ENCODE data around the gene RNF220. TPM values are rescaled to one million over a fixed set of nuclear protein-coding genes. Genes with fewer than 3 reads are reported as not detected.

The RNF220 gene
- total and polyA plus RNA-seq, 8 donors: 50.8 to 108 (median 91.3) TPM

GRCh38 chr1:44423591-44424537 is 18.8 kb downstream of the RNF220 start:
- peaks cover 42 to 59% of the 10 kb centered on the region in 2 donors for H3K27me3 ChIP-seq
- no peak overlapping the region for H3K27ac ChIP-seq
- DNase-seq (peak in 2 of 4 donors; percentile 72 to 76), ATAC-seq (peak; percentile 93)
- intact Hi-C loops (cut with DNase I): no loop called here
- no peak for TF ChIP-seq CTCF (IDR thresholded peaks at IDR 0.05)
- no peaks in the 10 kb centered on the region for H3K9me3 ChIP-seq
- H3K4me1 ChIP-seq: peaks cover 4 to 19% of the 10 kb centered on the region in 2 donors
- no peaks in the 10 kb centered on the region for H3K36me3 ChIP-seq
- no peak overlapping the region for H3K4me3 ChIP-seq

- DNase-seq (no peak), ATAC-seq (no peak)
- no peak for TF ChIP-seq CTCF (IDR thresholded peaks at IDR 0.05)
- Histone ChIP-seq H3K4me1 (peaks cover 4 to 19% of the 10 kb centered on the region in 2 donors), H3K27me3 (peaks cover 41 to 58% of the 10 kb centered on the region in 2 donors), H3K36me3 (no peaks in the 10 kb centered on the region), H3K27ac (no peak overlapping the region), H3K9me3 (no peaks in the 10 kb centered on the region), H3K4me3 (no peak overlapping the region)
- intact Hi-C loops (cut with DNase I): no loop called here
These were observed 19.7 kb downstream of the RNF220 start for GRCh38 chr1:44424747-44425146.

GRCh38 chr1:44425341-44426082 is 20.5 kb downstream of the RNF220 start:
- Histone ChIP-seq H3K4me3 (no peak overlapping the region), H3K27ac (no peak overlapping the region), H3K36me3 (no peaks in the 10 kb centered on the region), H3K4me1 (peaks cover 4 to 19% of the 10 kb centered on the region in 2 donors), H3K9me3 (no peaks in the 10 kb centered on the region), H3K27me3 (peaks cover 34 to 50% of the 10 kb centered on the region in 2 donors)
- no peak for TF ChIP-seq CTCF (IDR thresholded peaks at IDR 0.05)
- ATAC-seq (no peak), DNase-seq (no peak)
- intact Hi-C loops (cut with DNase I): no loop called here

GRCh38 chr1:44431861-44432260 is 26.8 kb downstream of the RNF220 start:
- intact Hi-C loops (cut with DNase I): no loop called here
- no peaks in the 10 kb centered on the region for H3K4me1 ChIP-seq
- DNase-seq (no peak), ATAC-seq (no peak)
- no peak overlapping the region for H3K4me3 ChIP-seq
- H3K27me3 ChIP-seq: peaks cover 27 to 28% of the 10 kb centered on the region in 2 donors
- no peaks in the 10 kb centered on the region for H3K36me3 ChIP-seq
- H3K9me3 ChIP-seq: no peaks in the 10 kb centered on the region
- H3K27ac ChIP-seq: no peak overlapping the region
- no peak for TF ChIP-seq CTCF (IDR thresholded peaks at IDR 0.05)

GRCh38 chr1:44433209-44433608 is 28.2 kb downstream of the RNF220 start:
- no peak overlapping the region for H3K27ac ChIP-seq
- no peaks in the 10 kb centered on the region for H3K36me3 ChIP-seq
- TF ChIP-seq CTCF (IDR thresholded peaks at IDR 0.05): no peak
- no peaks in the 10 kb centered on the region for H3K9me3 ChIP-seq
- no peaks in the 10 kb centered on the region for H3K4me1 ChIP-seq
- intact Hi-C loops (cut with DNase I): no loop called here
- peaks cover 14 to 15% of the 10 kb centered on the region in 2 donors for H3K27me3 ChIP-seq
- H3K4me3 ChIP-seq: no peak overlapping the region
- DNase-seq (no peak), ATAC-seq (no peak)
